IPS-11a (cell line): ENCODE data around the gene TTC33.

ENCODE experiments used
- H3K4me3 ChIP-seq: one replicate; pipeline ENCODE4 v1.5.1; 2013; ENCODE audit warnings: low read depth, low read length, control low read depth

TTC33 gene

GRCh38 chr5:40547557-40547956, 208.2 kb downstream of the TTC33 start:
- no peak overlapping the region for H3K4me3 ChIP-seq

GRCh38 chr5:40540301-40540700, 215.5 kb downstream of the TTC33 start:
- no peak overlapping the region for H3K4me3 ChIP-seq

- no peak overlapping the region for H3K4me3 ChIP-seq
Measured at GRCh38 chr5:40524677-40525076, 231.1 kb downstream of the TTC33 start.

DNA sequence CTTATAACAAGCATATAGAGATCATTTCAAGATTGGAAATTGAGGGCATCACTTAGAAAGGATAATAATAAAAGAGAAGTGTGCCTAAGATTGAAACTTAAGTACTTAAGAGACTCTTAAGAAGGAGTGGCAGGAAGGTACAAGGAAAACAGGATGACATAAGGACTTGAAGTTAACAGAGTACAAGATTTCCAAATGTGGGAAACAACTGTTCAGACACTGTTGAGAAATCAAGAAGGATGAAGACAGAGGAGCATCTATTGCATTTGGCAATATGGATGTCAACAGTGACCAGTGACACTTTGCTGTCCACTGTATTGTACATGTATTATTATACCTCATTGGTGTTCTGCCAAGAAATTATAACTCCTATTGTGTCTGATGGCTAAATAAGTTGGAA, 233.8 kb downstream of the TTC33 start:
- no peak overlapping the region for H3K4me3 ChIP-seq

- H3K4me3 ChIP-seq: no peak overlapping the region
Measured at GRCh38 chr5:40521108-40521785, 234.5 kb downstream of the TTC33 start.

- no peak overlapping the region for H3K4me3 ChIP-seq
Measured at GRCh38 chr5:40518485-40518917, 237.3 kb downstream of the TTC33 start.

DNA sequence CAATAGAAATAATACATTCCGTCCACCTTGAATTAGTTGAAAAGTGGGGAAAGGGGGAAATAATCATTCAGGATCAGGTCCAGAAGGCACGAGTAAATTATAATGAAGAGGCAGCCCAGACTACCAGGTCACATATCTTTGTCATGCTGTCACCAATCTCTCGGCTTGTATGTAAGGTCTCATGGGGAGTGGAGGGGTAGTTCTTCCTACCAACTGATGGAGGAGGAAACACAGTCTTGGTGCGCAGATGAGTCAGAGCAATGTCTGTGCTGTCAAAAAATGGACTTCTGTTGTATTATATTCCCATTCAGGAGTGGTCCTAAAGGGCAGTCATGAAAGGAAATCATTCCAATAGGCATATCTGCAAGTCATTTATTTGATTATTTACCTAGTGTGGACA, 240.3 kb downstream of the TTC33 start:
- no peak overlapping the region for H3K4me3 ChIP-seq

DNA sequence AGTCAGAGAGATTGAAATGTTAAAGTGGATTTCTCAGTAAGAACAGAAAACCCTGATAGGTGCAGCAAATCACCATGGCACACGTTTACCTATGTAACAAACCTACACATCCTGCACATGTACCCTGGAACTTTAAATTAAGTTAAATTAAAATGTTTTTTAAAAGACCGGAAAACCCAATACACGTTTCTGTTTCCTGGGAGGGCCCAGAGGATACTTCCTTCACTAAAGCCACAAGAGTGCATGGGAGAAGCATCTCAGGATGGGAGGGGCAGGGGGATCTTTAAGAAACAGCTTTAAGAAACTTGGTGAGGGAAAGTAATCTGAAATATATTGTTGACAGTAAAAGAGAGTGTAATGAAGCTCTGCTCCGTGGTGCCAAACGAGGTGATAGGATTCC, 240.8 kb downstream of the TTC33 start:
- H3K4me3 ChIP-seq: no peak overlapping the region

DNA sequence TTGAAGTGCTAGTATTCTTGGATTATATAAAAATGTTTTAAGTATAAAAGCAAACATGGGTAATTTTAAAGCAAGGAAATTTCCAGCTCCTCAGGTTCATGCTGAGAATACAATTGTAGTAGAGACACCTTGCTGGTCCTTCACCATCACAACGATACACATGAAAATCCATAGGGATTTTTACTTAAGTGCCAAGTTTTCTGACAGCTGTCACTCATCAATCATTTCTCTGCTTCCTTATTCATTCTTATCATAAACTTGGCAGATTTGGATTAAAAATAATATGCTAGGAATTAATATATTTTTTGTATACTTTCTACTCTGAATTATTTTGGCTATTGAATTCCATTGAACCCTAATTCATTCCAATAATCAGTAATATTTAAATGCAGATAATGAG, 244.0 kb downstream of the TTC33 start:
- H3K4me3 ChIP-seq: no peak overlapping the region

DNA sequence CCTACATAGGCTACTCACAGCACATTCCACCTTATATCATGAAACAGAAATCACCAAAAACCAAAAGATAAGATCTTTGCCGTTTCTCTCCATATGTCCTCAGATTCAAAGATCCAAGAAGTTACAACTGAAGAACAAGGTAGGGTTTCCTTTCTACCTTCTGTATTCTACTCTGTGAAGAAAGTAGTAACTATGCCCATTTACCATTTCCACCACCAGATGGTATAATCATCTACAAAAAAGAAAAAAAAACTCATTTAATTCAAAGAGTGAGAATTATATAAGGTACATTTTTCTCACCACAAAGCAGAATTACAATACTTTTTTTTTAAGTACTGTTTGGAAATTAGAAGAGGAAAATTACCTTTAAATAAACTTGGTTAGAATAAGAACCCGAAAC, 248.7 kb downstream of the TTC33 start:
- no peak overlapping the region for H3K4me3 ChIP-seq

GRCh38 chr5:40505031-40505430, 250.7 kb downstream of the TTC33 start:
- no peak overlapping the region for H3K4me3 ChIP-seq

GRCh38 chr5:40503439-40503838, 252.3 kb downstream of the TTC33 start:
- no peak overlapping the region for H3K4me3 ChIP-seq

DNA sequence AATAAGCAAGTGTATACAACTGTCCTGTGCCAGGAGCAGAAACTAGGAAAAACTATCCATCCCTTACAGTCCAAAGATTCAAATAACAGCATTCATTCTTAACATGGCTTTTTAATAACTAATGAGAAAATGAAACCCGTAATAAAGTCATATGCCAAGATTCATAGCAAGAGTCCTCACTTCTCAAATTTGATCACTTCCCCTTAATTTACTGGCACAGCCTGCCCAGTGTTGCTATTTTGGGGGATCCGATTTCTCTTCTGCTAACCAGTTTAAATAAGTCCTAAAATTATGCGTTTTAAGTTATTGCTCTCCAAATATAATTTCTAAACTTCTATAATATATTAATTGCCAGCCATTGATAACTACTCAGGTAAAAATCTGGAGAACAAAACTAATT, 253.0 kb downstream of the TTC33 start:
- H3K4me3 ChIP-seq: no peak overlapping the region

DNA sequence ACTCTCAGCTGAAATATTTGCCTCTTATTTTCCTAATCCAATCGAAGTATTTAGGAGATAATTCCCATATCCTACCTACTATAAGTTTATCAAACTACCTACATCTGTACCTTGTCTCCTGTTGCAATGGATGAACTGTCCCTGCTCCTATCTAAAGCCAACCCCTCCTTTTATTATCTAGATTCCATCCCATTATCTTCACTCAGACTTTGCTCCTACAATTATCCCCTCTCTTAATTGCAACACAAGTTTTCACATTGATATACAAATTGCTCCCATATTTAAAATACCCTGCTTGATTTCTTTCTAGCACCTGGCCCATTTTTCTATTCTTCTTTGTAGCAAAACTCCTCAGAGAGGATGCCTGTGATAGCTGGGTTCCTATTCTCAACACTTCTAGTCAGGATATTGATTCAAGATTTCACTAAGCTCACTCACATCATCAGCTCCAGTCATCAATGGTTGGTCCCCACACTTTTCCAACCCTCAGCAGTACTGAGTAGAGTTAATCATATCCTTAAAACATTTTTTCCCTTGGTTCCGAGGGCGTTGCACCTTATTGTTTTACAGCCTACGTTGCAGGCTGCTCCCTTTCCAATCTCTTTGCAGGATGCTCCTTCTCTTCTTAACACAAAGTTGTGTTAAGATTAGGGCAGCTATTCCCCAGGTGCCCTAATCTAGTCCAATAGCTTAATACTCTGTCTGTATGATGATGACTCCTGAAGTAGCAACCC, 253.9 kb downstream of the TTC33 start:
- H3K4me3 ChIP-seq: no peak overlapping the region

DNA sequence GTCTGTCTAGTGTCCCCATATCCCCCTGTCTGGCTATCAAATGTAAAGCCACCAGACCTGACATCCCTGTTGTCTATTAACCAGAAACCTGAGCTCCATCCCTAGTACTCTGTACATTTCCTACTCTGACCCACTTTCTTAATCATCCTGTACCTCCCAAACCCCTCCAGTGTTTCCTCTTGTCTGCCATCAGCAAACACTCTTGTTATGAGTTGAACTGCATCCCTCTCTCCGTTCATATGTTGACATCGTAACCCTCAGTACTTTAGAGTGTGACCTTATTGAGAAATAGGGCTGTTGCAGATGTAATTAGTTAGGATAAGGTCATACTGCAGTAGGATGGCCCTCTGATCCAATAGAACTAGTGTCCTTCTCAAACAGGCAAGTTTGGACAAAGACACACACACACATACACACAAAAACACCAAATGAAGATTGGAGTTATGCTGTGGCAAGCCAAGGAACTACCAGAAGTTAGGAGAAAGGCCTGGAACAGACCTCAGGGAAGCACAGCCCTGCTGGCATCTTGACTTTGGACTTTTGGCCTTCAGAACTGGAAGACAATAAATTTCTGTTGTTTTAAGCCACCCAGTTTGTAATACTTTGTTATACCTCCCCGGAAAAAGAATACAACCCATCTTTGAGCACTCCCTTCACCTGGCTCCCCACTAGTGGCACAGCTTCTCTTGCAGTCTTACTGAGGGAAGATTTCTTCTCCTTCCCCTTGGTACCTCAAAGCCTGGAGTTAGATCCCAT, 256.1 kb downstream of the TTC33 start:
- H3K4me3 ChIP-seq: no peak overlapping the region

- no peak overlapping the region for H3K4me3 ChIP-seq
Measured at GRCh38 chr5:40499007-40499406, 256.8 kb downstream of the TTC33 start.

DNA sequence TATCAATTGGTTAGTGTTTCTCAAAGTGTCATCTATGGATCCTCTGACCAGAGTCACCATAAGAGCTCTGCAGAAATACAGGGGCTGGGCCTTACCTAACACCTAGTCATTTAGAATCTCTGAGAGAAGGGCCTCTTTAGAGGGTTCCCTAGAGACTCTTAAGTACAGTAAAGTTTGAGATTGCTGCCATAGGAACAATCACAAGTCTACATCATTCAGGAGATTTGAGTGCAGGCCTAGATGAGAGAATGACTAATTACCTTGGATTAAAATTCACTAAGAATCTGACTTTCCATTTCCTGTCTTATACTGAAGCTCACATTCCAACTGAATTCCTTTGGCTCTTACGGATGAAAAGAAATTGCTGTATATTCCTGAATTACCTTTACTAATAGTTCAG, 258.2 kb downstream of the TTC33 start:
- no peak overlapping the region for H3K4me3 ChIP-seq

DNA sequence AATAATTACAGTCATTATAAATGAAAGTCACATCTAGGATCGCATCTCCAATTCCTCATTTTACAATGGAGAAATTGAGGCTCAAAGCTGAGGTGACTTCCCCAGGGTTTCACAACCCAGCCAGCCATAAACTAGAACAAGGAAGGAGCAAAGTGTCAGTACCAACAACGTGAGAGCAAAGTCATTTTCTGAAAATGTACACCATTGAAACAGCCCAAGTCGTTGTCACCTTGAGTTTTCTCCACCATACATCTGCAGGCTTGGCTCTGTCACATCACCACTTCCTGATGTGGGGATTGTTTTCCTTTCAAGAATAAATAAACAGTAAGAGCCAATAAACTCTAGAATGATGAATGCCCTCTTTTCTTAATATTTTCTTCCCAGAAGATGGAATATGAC, 260.5 kb downstream of the TTC33 start:
- H3K4me3 ChIP-seq: no peak overlapping the region

GRCh38 chr5:40494631-40495236, 261.0 kb downstream of the TTC33 start:
- H3K4me3 ChIP-seq: no peak overlapping the region

- no peak overlapping the region for H3K4me3 ChIP-seq
Measured at GRCh38 chr5:40492056-40492455, 263.7 kb downstream of the TTC33 start.

- H3K4me3 ChIP-seq: no peak overlapping the region
Measured at GRCh38 chr5:40491644-40492043, 264.1 kb downstream of the TTC33 start.
